HEK293 (cell line): ENCODE results near the gene ENTPD8.

ENCODE experiments used
- ZBTB21 ChIP-seq: fragments of 450-650 bp; formaldehyde crosslinking; IDR thresholded peaks from 2 replicates; pipeline ENCODE4 v1.5.1; 2017; ENCODE audit warnings: missing biosample characterization, missing genetic modification characterization
- ZBTB8A ChIP-seq: fragments of 450-650 bp; formaldehyde crosslinking; IDR thresholded peaks from 2 replicates; pipeline ENCODE4 v1.5.1; 2016; ENCODE audit warnings: missing biosample characterization, missing genetic modification characterization
- ZNF121 ChIP-seq: fragments of 450-650 bp; formaldehyde crosslinking; IDR thresholded peaks from 2 replicates; pipeline ENCODE4 v1.5.1; 2016; ENCODE audit warnings: missing biosample characterization, missing genetic modification characterization
- ZNF175 ChIP-seq: fragments of 450-650 bp; formaldehyde crosslinking; IDR thresholded peaks from 2 replicates; pipeline ENCODE4 v1.5.1; 2016; ENCODE audit warnings: missing biosample characterization, missing genetic modification characterization
- ZNF529 ChIP-seq: fragments of 450-650 bp; formaldehyde crosslinking; IDR thresholded peaks from 2 replicates; pipeline ENCODE4 v1.5.1; 2017; ENCODE audit warnings: missing genetic modification characterization, missing biosample characterization; ENCODE audit not compliant: insufficient replicate concordance
- ZNF76 ChIP-seq: fragments of 450-650 bp; formaldehyde crosslinking; IDR thresholded peaks from 2 replicates; pipeline ENCODE4; 2016; ENCODE audit warnings: low read depth, missing biosample characterization, missing genetic modification characterization, borderline replicate concordance
- TF ChIP-seq, protein P1 (sequence below): fragments of 450-650 bp; formaldehyde crosslinking; IDR thresholded peaks from 2 replicates; pipeline ENCODE4 v1.5.1; 2017; ENCODE audit warnings: missing biosample characterization, missing genetic modification characterization
- TF ChIP-seq, protein P2 (sequence below): fragments of 450-650 bp; formaldehyde crosslinking; IDR thresholded peaks from 2 replicates; pipeline ENCODE4 v1.5.1; 2016; ENCODE audit warnings: missing biosample characterization, missing genetic modification characterization
- TF ChIP-seq, protein P3 (sequence below): fragments of 450-650 bp; formaldehyde crosslinking; IDR thresholded peaks from 2 replicates; pipeline ENCODE4 v1.5.1; 2016; ENCODE audit warnings: missing biosample characterization, missing genetic modification characterization
- TF ChIP-seq, protein P4 (sequence below): sonication (generic); formaldehyde crosslinking; IDR thresholded peaks from 2 replicates; pipeline ENCODE4 v1.8.1; 2022; ENCODE audit warnings: mild to moderate bottlenecking, moderate library complexity, missing genetic modification reagents
- TF ChIP-seq, protein P5 (sequence below): fragments of 450-650 bp; formaldehyde crosslinking; IDR thresholded peaks from 2 replicates; pipeline ENCODE4 v1.5.1; 2016; ENCODE audit warnings: missing biosample characterization, missing genetic modification characterization

DNA sequence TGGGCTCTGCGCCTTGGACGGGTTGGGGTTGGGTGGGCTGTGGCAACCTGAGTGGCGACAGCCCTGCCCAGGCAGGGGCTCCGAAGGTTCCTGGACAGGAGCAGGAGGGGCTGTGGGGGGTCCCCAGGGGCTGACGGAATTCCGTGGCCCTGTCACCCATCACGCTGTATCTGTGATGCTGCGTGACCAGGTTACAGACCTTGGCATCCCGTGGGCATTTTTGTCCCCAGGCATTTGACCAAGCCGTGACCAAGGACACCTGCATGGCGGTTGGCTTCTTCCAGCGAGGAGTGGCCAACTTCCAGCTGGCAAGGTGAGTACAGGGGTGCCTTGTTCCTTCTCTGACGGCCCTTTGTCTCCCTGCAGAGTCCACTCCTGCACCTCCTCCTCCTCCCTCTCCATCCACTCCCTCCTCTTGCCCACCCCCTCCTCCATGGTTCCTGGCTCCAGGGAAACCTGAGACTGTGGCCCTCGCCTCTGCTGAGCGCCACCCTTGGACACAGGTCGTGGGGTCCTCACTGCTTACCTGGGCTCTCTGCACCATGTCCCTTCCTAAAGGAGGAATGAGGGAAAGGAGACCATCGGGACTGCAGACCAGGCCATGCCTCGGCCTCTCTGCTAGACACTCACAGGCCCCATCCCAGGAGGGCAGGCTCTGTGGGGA is 15.0 kb downstream of the ENTPD8 start:
- TF ChIP-seq ZBTB8A (tag by site-specific recombination) (no peak), ZBTB21 (tag by site-specific recombination) (no peak), ZNF529 (no peak), ZNF175 (tag by site-specific recombination) (no peak), ZNF76 (tag by site-specific recombination) (no peak), ZNF121 (no peak)
- TF ChIP-seq, protein P1, sequence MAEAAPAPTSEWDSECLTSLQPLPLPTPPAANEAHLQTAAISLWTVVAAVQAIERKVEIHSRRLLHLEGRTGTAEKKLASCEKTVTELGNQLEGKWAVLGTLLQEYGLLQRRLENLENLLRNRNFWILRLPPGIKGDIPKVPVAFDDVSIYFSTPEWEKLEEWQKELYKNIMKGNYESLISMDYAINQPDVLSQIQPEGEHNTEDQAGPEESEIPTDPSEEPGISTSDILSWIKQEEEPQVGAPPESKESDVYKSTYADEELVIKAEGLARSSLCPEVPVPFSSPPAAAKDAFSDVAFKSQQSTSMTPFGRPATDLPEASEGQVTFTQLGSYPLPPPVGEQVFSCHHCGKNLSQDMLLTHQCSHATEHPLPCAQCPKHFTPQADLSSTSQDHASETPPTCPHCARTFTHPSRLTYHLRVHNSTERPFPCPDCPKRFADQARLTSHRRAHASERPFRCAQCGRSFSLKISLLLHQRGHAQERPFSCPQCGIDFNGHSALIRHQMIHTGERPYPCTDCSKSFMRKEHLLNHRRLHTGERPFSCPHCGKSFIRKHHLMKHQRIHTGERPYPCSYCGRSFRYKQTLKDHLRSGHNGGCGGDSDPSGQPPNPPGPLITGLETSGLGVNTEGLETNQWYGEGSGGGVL (tag by site-specific recombination): no peak
- TF ChIP-seq, protein P2, sequence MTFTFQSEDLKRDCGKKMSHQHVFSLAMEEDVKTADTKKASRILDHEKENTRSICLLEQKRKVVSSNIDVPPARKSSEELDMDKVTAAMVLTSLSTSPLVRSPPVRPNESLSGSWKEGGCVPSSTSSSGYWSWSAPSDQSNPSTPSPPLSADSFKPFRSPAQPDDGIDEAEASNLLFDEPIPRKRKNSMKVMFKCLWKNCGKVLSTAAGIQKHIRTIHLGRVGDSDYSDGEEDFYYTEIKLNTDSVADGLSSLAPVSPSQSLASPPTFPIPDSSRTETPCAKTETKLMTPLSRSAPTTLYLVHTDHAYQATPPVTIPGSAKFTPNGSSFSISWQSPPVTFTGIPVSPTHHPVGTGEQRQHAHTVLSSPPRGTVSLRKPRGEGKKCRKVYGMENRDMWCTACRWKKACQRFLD (tag by site-specific recombination): no peak
- TF ChIP-seq, protein P3, sequence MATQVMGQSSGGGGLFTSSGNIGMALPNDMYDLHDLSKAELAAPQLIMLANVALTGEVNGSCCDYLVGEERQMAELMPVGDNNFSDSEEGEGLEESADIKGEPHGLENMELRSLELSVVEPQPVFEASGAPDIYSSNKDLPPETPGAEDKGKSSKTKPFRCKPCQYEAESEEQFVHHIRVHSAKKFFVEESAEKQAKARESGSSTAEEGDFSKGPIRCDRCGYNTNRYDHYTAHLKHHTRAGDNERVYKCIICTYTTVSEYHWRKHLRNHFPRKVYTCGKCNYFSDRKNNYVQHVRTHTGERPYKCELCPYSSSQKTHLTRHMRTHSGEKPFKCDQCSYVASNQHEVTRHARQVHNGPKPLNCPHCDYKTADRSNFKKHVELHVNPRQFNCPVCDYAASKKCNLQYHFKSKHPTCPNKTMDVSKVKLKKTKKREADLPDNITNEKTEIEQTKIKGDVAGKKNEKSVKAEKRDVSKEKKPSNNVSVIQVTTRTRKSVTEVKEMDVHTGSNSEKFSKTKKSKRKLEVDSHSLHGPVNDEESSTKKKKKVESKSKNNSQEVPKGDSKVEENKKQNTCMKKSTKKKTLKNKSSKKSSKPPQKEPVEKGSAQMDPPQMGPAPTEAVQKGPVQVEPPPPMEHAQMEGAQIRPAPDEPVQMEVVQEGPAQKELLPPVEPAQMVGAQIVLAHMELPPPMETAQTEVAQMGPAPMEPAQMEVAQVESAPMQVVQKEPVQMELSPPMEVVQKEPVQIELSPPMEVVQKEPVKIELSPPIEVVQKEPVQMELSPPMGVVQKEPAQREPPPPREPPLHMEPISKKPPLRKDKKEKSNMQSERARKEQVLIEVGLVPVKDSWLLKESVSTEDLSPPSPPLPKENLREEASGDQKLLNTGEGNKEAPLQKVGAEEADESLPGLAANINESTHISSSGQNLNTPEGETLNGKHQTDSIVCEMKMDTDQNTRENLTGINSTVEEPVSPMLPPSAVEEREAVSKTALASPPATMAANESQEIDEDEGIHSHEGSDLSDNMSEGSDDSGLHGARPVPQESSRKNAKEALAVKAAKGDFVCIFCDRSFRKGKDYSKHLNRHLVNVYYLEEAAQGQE (tag by site-specific recombination): no peak
- TF ChIP-seq, protein P4, sequence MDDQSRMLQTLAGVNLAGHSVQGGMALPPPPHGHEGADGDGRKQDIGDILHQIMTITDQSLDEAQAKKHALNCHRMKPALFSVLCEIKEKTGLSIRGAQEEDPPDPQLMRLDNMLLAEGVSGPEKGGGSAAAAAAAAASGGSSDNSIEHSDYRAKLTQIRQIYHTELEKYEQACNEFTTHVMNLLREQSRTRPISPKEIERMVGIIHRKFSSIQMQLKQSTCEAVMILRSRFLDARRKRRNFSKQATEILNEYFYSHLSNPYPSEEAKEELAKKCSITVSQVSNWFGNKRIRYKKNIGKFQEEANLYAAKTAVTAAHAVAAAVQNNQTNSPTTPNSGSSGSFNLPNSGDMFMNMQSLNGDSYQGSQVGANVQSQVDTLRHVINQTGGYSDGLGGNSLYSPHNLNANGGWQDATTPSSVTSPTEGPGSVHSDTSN (CRISPR knock-in tag): no peak
- TF ChIP-seq, protein P5, sequence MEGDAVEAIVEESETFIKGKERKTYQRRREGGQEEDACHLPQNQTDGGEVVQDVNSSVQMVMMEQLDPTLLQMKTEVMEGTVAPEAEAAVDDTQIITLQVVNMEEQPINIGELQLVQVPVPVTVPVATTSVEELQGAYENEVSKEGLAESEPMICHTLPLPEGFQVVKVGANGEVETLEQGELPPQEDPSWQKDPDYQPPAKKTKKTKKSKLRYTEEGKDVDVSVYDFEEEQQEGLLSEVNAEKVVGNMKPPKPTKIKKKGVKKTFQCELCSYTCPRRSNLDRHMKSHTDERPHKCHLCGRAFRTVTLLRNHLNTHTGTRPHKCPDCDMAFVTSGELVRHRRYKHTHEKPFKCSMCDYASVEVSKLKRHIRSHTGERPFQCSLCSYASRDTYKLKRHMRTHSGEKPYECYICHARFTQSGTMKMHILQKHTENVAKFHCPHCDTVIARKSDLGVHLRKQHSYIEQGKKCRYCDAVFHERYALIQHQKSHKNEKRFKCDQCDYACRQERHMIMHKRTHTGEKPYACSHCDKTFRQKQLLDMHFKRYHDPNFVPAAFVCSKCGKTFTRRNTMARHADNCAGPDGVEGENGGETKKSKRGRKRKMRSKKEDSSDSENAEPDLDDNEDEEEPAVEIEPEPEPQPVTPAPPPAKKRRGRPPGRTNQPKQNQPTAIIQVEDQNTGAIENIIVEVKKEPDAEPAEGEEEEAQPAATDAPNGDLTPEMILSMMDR (tag by site-specific recombination): no peak
